Fibroblast of upper back skin (primary cell): ENCODE results near the gene AZU1.
A peak's percentile ranks its signal among the peaks of the same experiment; 100 is the strongest.
"Not testable (repeated sequence)": the region's sequence is repeated elsewhere in the genome, so short reads cannot be mapped to it uniquely, and the experiment has no call there.

Source experiments
- DNase-seq: peaks from one replicate; pipeline ENCODE4 v3.0.0-alpha.2; 2013

The AZU1 gene

GRCh38 chr19:831407-832369, 4.1 kb downstream of the AZU1 start:
- DNase-seq, result no peak

- no peak for DNase-seq
Observed at GRCh38 chr19:834216-834615, 6.6 kb downstream of the AZU1 start.

- no peak for DNase-seq
Observed at GRCh38 chr19:835210-835810, 7.7 kb downstream of the AZU1 start.

GRCh38 chr19:840519-841206, 13.0 kb downstream of the AZU1 start, which contains the start of gene PRTN3:
Gene PRTN3 (plus strand): TSS chr19:840999. CDS start chr19:841009, 10 bp downstream.
- DNase-seq, result no peak

- DNase-seq, result not testable (repeated sequence)
Observed at GRCh38 chr19:842802-843179, 15.2 kb downstream of the AZU1 start.

GRCh38 chr19:843180-843835, 15.7 kb downstream of the AZU1 start:
- no peak for DNase-seq

GRCh38 chr19:843836-844545, 16.4 kb downstream of the AZU1 start:
- no peak for DNase-seq

GRCh38 chr19:844546-844971, 16.9 kb downstream of the AZU1 start:
- no peak for DNase-seq

- DNase-seq, result no peak
Observed at GRCh38 chr19:845707-846521, 18.3 kb downstream of the AZU1 start.

- no peak for DNase-seq
Observed at GRCh38 chr19:848386-848921, 20.8 kb downstream of the AZU1 start.

- DNase-seq, result not testable (repeated sequence)
Observed at GRCh38 chr19:849195-849594, 21.6 kb downstream of the AZU1 start.

- peak; percentile 84 for DNase-seq
Observed at GRCh38 chr19:850221-850978, 22.8 kb downstream of the AZU1 start.

GRCh38 chr19:850979-851335, 23.3 kb downstream of the AZU1 start:
- no peak for DNase-seq

- DNase-seq, result no peak
Observed at GRCh38 chr19:852136-853013, 24.7 kb downstream of the AZU1 start, which contains the start of gene ELANE. Gene ELANE (plus strand): TSS chr19:852303. CDS start chr19:852329, 26 bp downstream.

GRCh38 chr19:853014-853585, 25.5 kb downstream of the AZU1 start:
- DNase-seq, result no peak

- not testable (repeated sequence) for DNase-seq
Observed at GRCh38 chr19:853614-854220, 26.1 kb downstream of the AZU1 start.

- no peak for DNase-seq
Observed at GRCh38 chr19:854549-854948, 26.9 kb downstream of the AZU1 start.

GRCh38 chr19:855142-855541, 27.5 kb downstream of the AZU1 start:
- no peak for DNase-seq
